Hepatocyte (in vitro differentiated cells): Measurements from ENCODE around the gene VIPR2.

Experiments
- CTCF ChIP-seq: fragments of 200-600 bp; sonication (generic); IDR thresholded peaks from 2 replicates; pipeline ENCODE4 v1.5.1; 2016; ENCODE audit warnings: antibody characterized with exemption, mild to moderate bottlenecking; ENCODE audit not compliant: poor library complexity
- EZH2 ChIP-seq: fragments of 200-600 bp; sonication (generic); IDR thresholded peaks from 2 replicates; pipeline ENCODE4 v1.6.1; 2016; ENCODE audit warnings: antibody characterized with exemption, mild to moderate bottlenecking, borderline replicate concordance

- TF ChIP-seq CTCF (no peak), EZH2 (no peak)
These were observed 48.2 kb upstream of the VIPR2 start for GRCh38 chr7:159192725-159193453.
